ENCODE data around the gene CRYZL1. TPM values are rescaled to one million over a fixed set of nuclear protein-coding genes. Genes with fewer than 3 reads are reported as not detected.

The CRYZL1 gene
- polyA plus RNA-seq, 1 donor (not counting 4 experiments of a cell fraction or from before 2014, with no cell fraction given): 48.9 TPM

GRCh38 chr21:33587792-33588484 lies 53.6 kb downstream of the CRYZL1 start:
- peak overlapping the region; percentile 90 for H3K4me2 ChIP-seq (ENCODE audit: control insufficient read depth, extremely low read depth, insufficient read depth, low read depth, low read length)
- H3K27ac ChIP-seq (ENCODE audit: control insufficient read depth, insufficient read depth, low read length): peak overlapping the region; percentile 69
- no peak for DNase-seq (ENCODE audit: low read depth, low spot score)
- peak overlapping the region; percentile 88 for H3K9ac ChIP-seq (ENCODE audit: control insufficient read depth, extremely low read depth, insufficient read depth, low read length)
- FAIRE-seq: no peak
- peak overlapping the region; percentile 59 to 90 (median 79) for H3K4me3 ChIP-seq (ENCODE audit: control insufficient read depth in 2 of 3, extremely low read depth in 1 of 3, insufficient read depth in 2 of 3, low read depth in 1 of 3, low read length in 3 of 3)
- TF ChIP-seq, protein P1, sequence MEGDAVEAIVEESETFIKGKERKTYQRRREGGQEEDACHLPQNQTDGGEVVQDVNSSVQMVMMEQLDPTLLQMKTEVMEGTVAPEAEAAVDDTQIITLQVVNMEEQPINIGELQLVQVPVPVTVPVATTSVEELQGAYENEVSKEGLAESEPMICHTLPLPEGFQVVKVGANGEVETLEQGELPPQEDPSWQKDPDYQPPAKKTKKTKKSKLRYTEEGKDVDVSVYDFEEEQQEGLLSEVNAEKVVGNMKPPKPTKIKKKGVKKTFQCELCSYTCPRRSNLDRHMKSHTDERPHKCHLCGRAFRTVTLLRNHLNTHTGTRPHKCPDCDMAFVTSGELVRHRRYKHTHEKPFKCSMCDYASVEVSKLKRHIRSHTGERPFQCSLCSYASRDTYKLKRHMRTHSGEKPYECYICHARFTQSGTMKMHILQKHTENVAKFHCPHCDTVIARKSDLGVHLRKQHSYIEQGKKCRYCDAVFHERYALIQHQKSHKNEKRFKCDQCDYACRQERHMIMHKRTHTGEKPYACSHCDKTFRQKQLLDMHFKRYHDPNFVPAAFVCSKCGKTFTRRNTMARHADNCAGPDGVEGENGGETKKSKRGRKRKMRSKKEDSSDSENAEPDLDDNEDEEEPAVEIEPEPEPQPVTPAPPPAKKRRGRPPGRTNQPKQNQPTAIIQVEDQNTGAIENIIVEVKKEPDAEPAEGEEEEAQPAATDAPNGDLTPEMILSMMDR (optimal IDR thresholded peaks at IDR 0.05 in 1 of 3, IDR thresholded peaks at IDR 0.05 in 1 of 3, conservative IDR thresholded peaks at IDR 0.05 in 1 of 3; ENCODE audit: extremely low read depth in 1 of 3, insufficient read depth in 2 of 3, low read length in 3 of 3): no peak
- no peak for TF ChIP-seq EZH2 (IDR thresholded peaks at IDR 0.05; ENCODE audit: low read length)
- dilution Hi-C loops (cut with MboI; ENCODE audit: extremely low pct_ligation_motif_present, low sequenced_read_pairs): no loop called here
- H2AFZ ChIP-seq (ENCODE audit: control insufficient read depth, low read length): peak overlapping the region; percentile 81
- H3K4me1 ChIP-seq (ENCODE audit: control insufficient read depth, extremely low read depth, insufficient read depth, low read length): peaks cover 5% of the 10 kb centered on the region
- H3K9me3 ChIP-seq (ENCODE audit: control insufficient read depth, low read depth, low read length): no peaks in the 10 kb centered on the region
- peaks cover 0 to 5% of the 10 kb centered on the region in 2 experiments for H3K36me3 ChIP-seq (ENCODE audit: control insufficient read depth in 2 of 2, extremely low read depth in 1 of 2, insufficient read depth in 2 of 2, low read length in 2 of 2)
- no peaks in the 10 kb centered on the region for H3K9me1 ChIP-seq (ENCODE audit: control insufficient read depth, extremely low read depth, insufficient read depth, low read length)
- H4K20me1 ChIP-seq (ENCODE audit: control insufficient read depth, extremely low read depth, insufficient read depth, low read length): no peaks in the 10 kb centered on the region
- H3K27me3 ChIP-seq (ENCODE audit: control insufficient read depth, extremely low read depth, insufficient read depth, low read length): no peaks in the 10 kb centered on the region
- peaks cover 16% of the 10 kb centered on the region for H3K79me2 ChIP-seq (ENCODE audit: control insufficient read depth, insufficient read depth, low read length)

GRCh38 chr21:33586927-33587326 lies 54.6 kb downstream of the CRYZL1 start:
- H3K4me3 ChIP-seq (ENCODE audit: control insufficient read depth in 2 of 3, extremely low read depth in 1 of 3, insufficient read depth in 2 of 3, low read depth in 1 of 3, low read length in 3 of 3): no peak overlapping the region
- H3K27me3 ChIP-seq (ENCODE audit: control insufficient read depth, extremely low read depth, insufficient read depth, low read length): no peaks in the 10 kb centered on the region
- no peak overlapping the region for H2AFZ ChIP-seq (ENCODE audit: control insufficient read depth, low read length)
- peaks cover 5% of the 10 kb centered on the region for H3K4me1 ChIP-seq (ENCODE audit: control insufficient read depth, extremely low read depth, insufficient read depth, low read length)
- no peaks in the 10 kb centered on the region for H4K20me1 ChIP-seq (ENCODE audit: control insufficient read depth, extremely low read depth, insufficient read depth, low read length)
- no peak for FAIRE-seq
- H3K4me2 ChIP-seq (ENCODE audit: control insufficient read depth, extremely low read depth, insufficient read depth, low read depth, low read length): peak overlapping the region; percentile 90
- peaks cover 16% of the 10 kb centered on the region for H3K79me2 ChIP-seq (ENCODE audit: control insufficient read depth, insufficient read depth, low read length)
- no peak for TF ChIP-seq EZH2 (IDR thresholded peaks at IDR 0.05; ENCODE audit: low read length)
- TF ChIP-seq, protein P1 (optimal IDR thresholded peaks at IDR 0.05 in 1 of 3, IDR thresholded peaks at IDR 0.05 in 1 of 3, conservative IDR thresholded peaks at IDR 0.05 in 1 of 3; ENCODE audit: extremely low read depth in 1 of 3, insufficient read depth in 2 of 3, low read length in 3 of 3): no peak
- no peaks in the 10 kb centered on the region for H3K9me1 ChIP-seq (ENCODE audit: control insufficient read depth, extremely low read depth, insufficient read depth, low read length)
- H3K36me3 ChIP-seq (ENCODE audit: control insufficient read depth in 2 of 2, extremely low read depth in 1 of 2, insufficient read depth in 2 of 2, low read length in 2 of 2): peaks cover 2 to 5% of the 10 kb centered on the region in 2 experiments
- no peaks in the 10 kb centered on the region for H3K9me3 ChIP-seq (ENCODE audit: control insufficient read depth, low read depth, low read length)
- H3K27ac ChIP-seq (ENCODE audit: control insufficient read depth, insufficient read depth, low read length): no peak overlapping the region
- dilution Hi-C loops (cut with MboI; ENCODE audit: extremely low pct_ligation_motif_present, low sequenced_read_pairs): no loop called here
- no peak overlapping the region for H3K9ac ChIP-seq (ENCODE audit: control insufficient read depth, extremely low read depth, insufficient read depth, low read length)
- DNase-seq (ENCODE audit: low read depth, low spot score): no peak
